Thyroid gland (tissue), 4 donors: ENCODE measurements around the gene PUDP. TPM values are rescaled to one million over a fixed set of nuclear protein-coding genes. Genes with fewer than 3 reads are reported as not detected.

Experiments
- DNase-seq, 2 donors: peaks; one replicate each; pipeline ENCODE4 v3.0.0-alpha.2; 2019
- H3K27ac ChIP-seq, 3 donors: fragments of 200-600 bp; sonication (generic); 1 replicate in 2 of 3; 2 replicates in 1 of 3; pipeline ENCODE4 v1.5.1; 2016 to 2019; ENCODE audit warnings: mild to moderate bottlenecking in 1 of 3, moderate library complexity in 1 of 3
- H3K27me3 ChIP-seq: fragments of 200-600 bp; sonication (generic); one replicate; pipeline ENCODE4 v1.5.1; 2019
- H3K36me3 ChIP-seq, 2 donors: fragments of 200-600 bp; sonication (generic); one replicate each; pipeline ENCODE4 v1.5.1; 2016 to 2019
- H3K4me1 ChIP-seq, 2 donors: fragments of 200-600 bp; sonication (generic); one replicate each; pipeline ENCODE4 v1.5.1; 2017 to 2019
- H3K4me3 ChIP-seq, 3 donors: fragments of 200-600 bp; sonication (generic); replicated peaks in 1 of 3; 1 replicate in 2 of 3; 2 replicates in 1 of 3; pipeline ENCODE4 v1.5.1; 2016; ENCODE audit warnings: mild to moderate bottlenecking in 1 of 3
- H3K9me3 ChIP-seq: fragments of 200-600 bp; sonication (generic); one replicate; pipeline ENCODE4 v1.5.1; 2017
- CTCF ChIP-seq, 6 experiments: fragments of 200-600 bp in 3 of 6; fragments of 450-650 bp in 3 of 6; sonication (generic) in 3 of 6; IDR thresholded peaks; one replicate each; pipeline ENCODE4 v1.5.1; 2016 to 2019; ENCODE audit warnings: antibody characterized with exemption in 6 of 6, mild to moderate bottlenecking in 2 of 6, inconsistent platforms in 1 of 6, moderate library complexity in 1 of 6
- POLR2A ChIP-seq, 2 donors: fragments of 450-650 bp; IDR thresholded peaks; one replicate each; pipeline ENCODE4 v1.6.1; 2017; ENCODE audit warnings: antibody characterized with exemption in 2 of 2, mild to moderate bottlenecking in 2 of 2, moderate library complexity in 1 of 2
- WGBS, 2 donors: methylation state at CpG; one replicate each; pipeline ENCODE4 v1.1.5; 2017; 5-methylcytosine and 5-hydroxymethylcytosine counted together
- intact Hi-C: fragments of 100-400 bp; cut with DNase I; formaldehyde crosslinking; loops from one replicate; pipeline ENCODE4 v1.15.1; 2023
- total RNA-seq, 4 donors: library from RNA; depleted of rRNA; stranded (reverse); fragments of >200 nt; gene quantifications; one replicate each; pipeline ENCODE4 v1.2.3, GENCODE V29; 2016

PUDP gene
- total RNA-seq, 4 donors from 2014 or later: 11.3 to 27.5 (median 18.0) TPM

GRCh38 chrX:7091923-7092322 is 56.0 kb downstream of the PUDP start:
- no peaks in the 10 kb centered on the region for H3K9me3 ChIP-seq
- 92 to 97% methylated on average over 4 of the region's 4 CpGs for WGBS, 2 donors
- no peaks in the 10 kb centered on the region for H3K36me3 ChIP-seq
- DNase-seq: no peak
- no peaks in the 10 kb centered on the region for H3K27me3 ChIP-seq
- intact Hi-C loops: no loop called here
- TF ChIP-seq CTCF (IDR thresholded peaks at IDR 0.05) (no peak), POLR2A (IDR thresholded peaks at IDR 0.05) (no peak)
- no peaks in the 10 kb centered on the region for H3K4me1 ChIP-seq
- H3K27ac ChIP-seq: no peak overlapping the region
- H3K4me3 ChIP-seq: no peak overlapping the region

- H3K36me3 ChIP-seq: no peaks in the 10 kb centered on the region
- H3K27me3 ChIP-seq: no peaks in the 10 kb centered on the region
- H3K9me3 ChIP-seq: no peaks in the 10 kb centered on the region
- WGBS, 2 donors: 52 to 81% methylated on average over 1 of the region's 4 CpGs
- TF ChIP-seq POLR2A (IDR thresholded peaks at IDR 0.05): no peak
- TF ChIP-seq CTCF (IDR thresholded peaks at IDR 0.05): no peak
- no peak overlapping the region for H3K27ac ChIP-seq
- no peak for DNase-seq
- intact Hi-C loops: no loop called here
- no peak overlapping the region for H3K4me3 ChIP-seq
- no peaks in the 10 kb centered on the region for H3K4me1 ChIP-seq
These were observed 57.3 kb downstream of the PUDP start for GRCh38 chrX:7090641-7091040.

GRCh38 chrX:7088968-7089615 is 58.9 kb downstream of the PUDP start:
- H3K9me3 ChIP-seq: no peaks in the 10 kb centered on the region
- 82 to 98% methylated on average over 6 to 8 of the region's 8 CpGs for WGBS, 2 donors
- H3K4me1 ChIP-seq: no peaks in the 10 kb centered on the region
- no peak overlapping the region for H3K27ac ChIP-seq
- no peak for DNase-seq
- no peaks in the 10 kb centered on the region for H3K36me3 ChIP-seq
- no peak overlapping the region for H3K4me3 ChIP-seq
- no peaks in the 10 kb centered on the region for H3K27me3 ChIP-seq
- intact Hi-C loops: no loop called here
- TF ChIP-seq POLR2A (IDR thresholded peaks at IDR 0.05) (no peak), CTCF (IDR thresholded peaks at IDR 0.05) (no peak)

GRCh38 chrX:7086384-7086783 is 61.6 kb downstream of the PUDP start:
- intact Hi-C loops: no loop called here
- TF ChIP-seq CTCF (IDR thresholded peaks at IDR 0.05): no peak
- TF ChIP-seq POLR2A (IDR thresholded peaks at IDR 0.05): no peak
- WGBS, 2 donors: 81 to 85% methylated on average over 3 of the region's 3 CpGs
- no peaks in the 10 kb centered on the region for H3K27me3 ChIP-seq
- H3K4me3 ChIP-seq: no peak overlapping the region
- H3K9me3 ChIP-seq: no peaks in the 10 kb centered on the region
- peaks cover 0 to 4% of the 10 kb centered on the region in 2 donors for H3K4me1 ChIP-seq
- no peaks in the 10 kb centered on the region for H3K36me3 ChIP-seq
- H3K27ac ChIP-seq: no peak overlapping the region
- DNase-seq: no peak

- peaks cover 0 to 4% of the 10 kb centered on the region in 2 donors for H3K4me1 ChIP-seq
- no peak for DNase-seq
- H3K36me3 ChIP-seq: no peaks in the 10 kb centered on the region
- H3K9me3 ChIP-seq: no peaks in the 10 kb centered on the region
- intact Hi-C loops: no loop called here
- no peak overlapping the region for H3K27ac ChIP-seq
- TF ChIP-seq POLR2A (IDR thresholded peaks at IDR 0.05): no peak
- no peak for TF ChIP-seq CTCF (IDR thresholded peaks at IDR 0.05)
- no peak overlapping the region for H3K4me3 ChIP-seq
- 79 to 85% methylated on average over 3 of the region's 3 CpGs for WGBS, 2 donors
- H3K27me3 ChIP-seq: no peaks in the 10 kb centered on the region
These were observed 62.1 kb downstream of the PUDP start for GRCh38 chrX:7085879-7086278.
